HG03439 (cell line): ENCODE measurements around the gene BFSP2.

Source experiments
- ATAC-seq: cut with Tn5 transposase; IDR thresholded peaks from one replicate; pipeline ENCODE4 v1.9.1; 2021; ENCODE audit warnings: mild to moderate bottlenecking, moderate library complexity; ENCODE audit not compliant: unreplicated experiment

The BFSP2 gene

DNA sequence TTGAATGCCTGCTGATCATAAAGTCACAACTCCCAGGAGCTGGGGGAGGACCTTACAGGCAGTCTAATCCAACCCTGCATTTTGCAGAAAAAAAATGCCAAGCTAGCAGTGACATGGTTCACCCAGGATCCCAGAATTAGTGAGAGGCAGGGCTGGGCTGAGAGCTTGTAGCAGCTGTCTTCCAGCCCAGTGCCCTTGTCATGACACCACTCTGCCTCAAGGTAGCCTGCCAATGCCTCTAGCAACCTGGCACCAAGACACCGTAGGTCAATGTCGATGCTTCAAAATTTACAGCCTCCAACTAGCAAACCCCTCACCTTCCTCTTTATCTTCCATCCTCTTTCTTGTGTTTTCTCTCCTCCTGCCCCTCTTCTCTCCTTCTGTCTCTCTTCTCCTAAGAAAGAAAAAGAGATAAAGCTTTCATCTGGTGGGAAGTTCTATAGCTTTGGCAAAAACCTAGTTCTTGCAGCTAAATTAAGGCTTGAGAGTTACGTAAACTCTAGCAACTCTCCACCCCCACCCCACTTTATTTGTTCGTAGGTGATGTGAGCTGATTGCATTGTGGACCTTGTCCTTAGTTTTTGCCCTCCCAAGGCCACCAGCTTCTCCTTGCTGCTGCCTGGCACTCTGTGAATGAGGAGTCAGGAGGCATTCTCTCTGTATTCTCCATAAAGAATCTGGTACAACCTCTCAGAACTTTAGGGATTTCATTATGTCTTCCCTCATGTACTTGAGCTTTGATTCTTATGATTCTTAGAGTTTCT lies 18.3 kb upstream of the BFSP2 start:
- no peak for ATAC-seq

DNA sequence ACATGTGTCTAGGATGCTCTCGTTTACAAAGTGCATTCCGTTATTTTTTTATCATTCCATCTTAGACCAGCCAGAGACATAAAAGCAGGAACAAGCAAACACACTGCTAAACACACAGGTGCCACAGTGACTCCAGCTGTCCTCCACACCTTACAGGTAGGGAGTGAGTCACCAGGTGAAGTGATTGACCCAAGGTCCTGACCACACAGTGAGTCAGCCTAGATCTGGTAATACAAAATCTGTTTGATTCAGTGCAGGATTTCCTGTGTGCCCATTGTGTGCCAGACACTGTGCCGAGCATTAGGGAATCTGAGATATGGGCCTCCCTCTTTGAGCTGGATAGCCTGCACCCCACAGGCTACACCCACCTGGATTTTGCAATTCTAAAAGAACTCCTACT lies 16.7 kb upstream of the BFSP2 start:
- ATAC-seq, result no peak

DNA sequence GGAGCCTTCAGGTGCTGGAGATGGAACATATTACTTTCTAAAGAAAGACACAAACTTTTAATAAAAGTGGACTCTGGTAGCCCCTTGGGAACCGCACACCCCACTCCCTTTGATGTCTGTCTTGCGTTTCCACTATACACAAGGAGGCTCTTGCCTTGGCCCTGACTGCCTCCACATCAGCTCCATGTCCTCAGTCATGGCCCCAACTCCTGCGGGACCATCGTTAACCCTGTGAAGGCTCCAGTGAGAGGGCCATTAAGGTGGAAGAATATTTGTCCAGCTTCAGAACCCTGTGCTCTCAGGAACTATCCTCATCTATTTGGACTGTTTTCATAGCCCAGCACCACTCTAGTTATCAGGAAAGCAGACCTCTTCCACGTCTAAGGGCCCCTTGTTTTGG lies 16.1 kb upstream of the BFSP2 start:
- ATAC-seq, result no peak

DNA sequence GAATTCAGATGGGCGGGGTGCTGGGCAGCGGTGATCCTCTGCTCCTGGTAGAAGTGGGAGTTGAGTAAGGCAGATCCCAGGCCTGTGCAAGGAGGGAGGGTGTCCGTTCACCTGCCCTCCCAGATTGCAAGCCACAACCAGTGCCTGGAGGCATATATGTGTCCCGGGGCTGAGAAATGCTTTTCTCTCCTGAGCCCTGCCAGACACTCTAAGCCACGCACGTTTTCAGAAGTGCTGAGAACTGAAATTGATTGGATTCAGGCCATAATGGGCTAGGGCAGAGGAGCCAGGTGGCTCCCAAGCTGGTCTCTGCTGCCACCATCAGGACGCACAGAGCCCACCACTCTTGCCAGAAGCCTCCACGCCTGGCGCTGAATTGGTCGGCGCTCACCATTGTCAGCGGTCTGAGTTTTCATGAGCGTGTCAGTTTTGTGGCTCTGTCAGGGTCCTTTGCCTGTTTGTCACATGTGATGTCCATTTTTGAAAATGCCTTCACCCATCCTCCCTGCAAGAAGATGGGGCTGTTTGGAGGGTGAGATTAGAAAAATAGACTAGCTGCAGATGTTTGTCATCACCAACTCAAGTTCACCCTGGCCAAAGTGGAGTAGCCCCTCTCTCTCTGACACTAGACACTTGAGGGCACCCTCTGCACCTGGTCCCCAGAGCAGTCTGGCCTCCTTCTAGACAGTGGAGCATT lies 15.4 kb upstream of the BFSP2 start:
- peak; percentile 65 for ATAC-seq

DNA sequence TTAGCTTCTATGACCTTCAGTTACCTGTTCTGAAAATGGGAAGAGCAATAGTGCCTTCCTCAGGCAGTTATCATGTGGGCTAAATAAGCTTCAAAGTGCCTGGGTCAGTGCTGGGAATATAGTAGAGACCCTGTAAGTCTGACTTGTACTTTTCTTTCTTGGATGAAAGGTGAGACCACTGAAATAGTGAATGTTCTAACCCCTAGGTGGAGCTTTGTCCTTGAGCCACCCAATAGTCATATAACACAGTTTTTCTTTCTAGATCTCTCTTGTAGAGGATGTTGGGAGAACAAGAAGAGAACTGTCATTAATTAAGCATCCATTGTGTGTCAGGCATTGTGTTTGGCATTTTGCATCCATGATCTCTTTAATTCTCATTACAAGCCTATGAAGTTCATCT lies 13.0 kb upstream of the BFSP2 start:
- ATAC-seq, result no peak

- ATAC-seq, result no peak
These were observed 12.5 kb upstream of the BFSP2 start for GRCh38 chr3:133387341-133387740.

- no peak for ATAC-seq
These were observed 11.0 kb upstream of the BFSP2 start for GRCh38 chr3:133388696-133389395.

DNA sequence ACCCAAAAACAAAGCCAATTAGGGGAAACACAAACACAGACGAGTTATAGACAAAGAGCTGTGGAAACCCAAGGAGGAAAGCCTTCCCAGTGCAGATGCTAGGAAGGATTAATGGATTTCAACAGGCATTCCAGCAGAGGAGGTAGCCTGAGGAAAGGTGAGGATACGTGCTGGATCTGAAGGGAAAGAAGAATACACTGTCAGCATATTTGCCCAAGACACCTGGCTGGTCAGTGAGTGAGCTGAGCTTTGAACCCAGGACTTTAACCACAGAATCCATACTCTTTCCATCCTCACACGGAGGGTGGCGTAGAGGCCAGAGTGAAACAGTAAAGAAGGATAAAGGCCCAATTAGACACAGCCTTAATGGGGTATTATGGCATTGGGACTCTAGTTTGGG lies 9.1 kb upstream of the BFSP2 start:
- no peak for ATAC-seq

DNA sequence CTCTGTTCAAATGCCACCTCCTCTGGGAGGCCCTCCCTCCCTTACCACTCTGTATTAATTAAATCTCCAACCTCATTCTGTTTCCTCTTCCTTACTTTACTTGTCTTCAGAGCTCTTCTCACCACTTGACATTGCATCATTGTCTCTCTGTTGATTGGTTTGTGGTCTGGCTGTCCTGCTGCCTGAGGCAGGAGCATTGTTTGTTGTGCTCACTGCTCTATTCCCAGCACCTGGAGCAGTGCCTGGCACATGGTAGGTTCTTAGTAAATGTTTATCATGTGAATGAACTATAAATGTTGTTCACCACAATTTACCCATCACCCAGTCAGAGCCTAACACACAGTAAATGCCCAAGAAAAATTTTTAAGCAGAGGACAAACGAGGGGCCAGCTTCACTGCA lies 6.7 kb upstream of the BFSP2 start:
- no peak for ATAC-seq

DNA sequence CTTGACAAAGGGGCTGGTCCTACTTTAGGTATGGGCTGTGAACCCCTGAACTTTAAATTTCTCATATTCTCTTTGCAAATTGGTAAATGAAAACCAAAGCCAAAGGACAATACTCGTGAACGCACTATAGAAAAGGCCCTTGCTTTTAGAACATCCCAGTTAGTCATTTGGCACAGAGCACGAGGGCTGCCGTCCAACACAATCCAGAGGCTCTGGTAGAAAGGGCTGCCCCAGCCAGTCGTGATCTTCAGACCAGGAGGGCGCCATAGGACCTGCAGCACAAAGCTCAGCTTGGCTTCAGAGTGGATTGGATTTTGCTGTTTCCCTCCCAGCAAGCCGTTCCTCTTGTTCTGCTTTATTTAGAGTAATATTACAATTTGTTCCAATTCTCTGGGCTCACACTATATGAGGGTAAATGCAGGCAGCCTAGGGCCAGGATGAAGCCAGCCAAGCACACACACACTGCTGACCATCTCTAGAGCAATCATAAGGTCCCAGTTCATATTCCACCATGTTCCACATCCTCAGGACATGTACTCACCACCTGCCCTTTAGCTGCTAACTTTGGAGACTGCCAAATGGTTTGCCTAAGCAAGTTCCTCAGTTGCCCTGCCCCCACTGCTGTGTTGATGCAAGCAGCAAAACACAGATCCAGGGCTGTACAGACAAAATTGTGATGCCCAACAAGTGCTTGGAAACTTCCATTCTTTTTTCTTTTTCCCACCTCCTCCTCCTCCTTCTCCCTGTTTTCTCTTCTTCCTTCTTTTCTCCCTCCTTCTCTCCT lies 6.0 kb upstream of the BFSP2 start:
- no peak for ATAC-seq

GRCh38 chr3:133394561-133395311 lies 5.1 kb upstream of the BFSP2 start:
- ATAC-seq, result no peak

DNA sequence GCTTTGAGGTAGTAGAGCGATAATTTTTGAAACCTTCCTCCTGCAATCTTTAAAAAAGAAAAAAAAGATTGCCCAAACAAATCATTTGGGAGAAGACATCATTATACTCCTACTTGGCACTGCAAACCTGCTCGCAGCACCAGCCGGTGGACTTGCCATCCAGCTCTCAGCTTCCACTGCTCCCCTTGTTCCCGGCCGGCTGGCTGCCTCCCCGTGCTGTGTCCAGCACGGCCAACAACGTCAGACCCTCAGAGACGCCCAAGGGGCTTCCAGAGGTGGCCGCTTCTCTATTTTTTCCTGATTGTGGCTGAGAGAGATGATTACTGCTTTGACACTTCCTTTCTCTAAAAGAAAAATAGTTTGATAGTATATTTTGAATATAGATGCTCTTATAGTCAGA lies 3.0 kb upstream of the BFSP2 start:
- ATAC-seq, result no peak

DNA sequence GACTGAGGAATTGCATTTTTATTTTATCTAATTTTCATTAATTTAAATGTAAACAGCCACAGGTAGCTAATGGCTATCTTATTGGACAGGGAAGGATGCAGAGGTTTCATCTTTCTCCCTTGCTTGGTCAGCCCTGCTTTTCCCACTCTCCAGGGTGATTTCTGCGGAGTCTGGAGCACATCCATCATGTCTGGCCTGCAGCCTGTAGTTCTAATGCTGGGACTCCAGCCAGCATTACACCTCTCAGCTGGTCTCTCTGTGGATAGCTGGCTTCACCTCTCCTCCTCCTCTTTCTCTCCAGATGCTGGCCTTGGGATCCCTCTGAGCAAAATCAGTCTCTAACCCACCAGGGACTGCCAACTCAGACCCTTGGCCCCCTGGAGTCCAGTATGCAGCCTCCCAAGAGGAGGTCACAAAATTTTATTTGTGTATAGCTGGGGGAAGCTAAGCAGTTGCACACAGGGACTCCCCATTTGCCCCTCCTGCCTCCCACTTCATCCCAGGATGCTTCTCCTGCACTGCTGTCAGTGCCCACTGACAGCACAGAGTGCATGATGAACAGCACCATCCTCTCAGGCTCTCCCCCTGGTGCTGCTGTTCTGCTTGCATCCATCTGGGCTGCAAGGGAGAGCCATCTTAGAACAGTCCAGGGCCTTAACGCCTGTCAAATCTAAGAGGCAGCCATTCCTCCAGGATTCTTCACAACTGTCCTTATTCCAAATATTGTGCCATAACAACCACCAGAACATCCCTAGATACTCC lies 1.7 kb downstream of the BFSP2 start:
- ATAC-seq, result no peak

- no peak for ATAC-seq
These were observed 5.1 kb downstream of the BFSP2 start for GRCh38 chr3:133404920-133405319.

- ATAC-seq, result no peak
These were observed 8.5 kb downstream of the BFSP2 start for GRCh38 chr3:133408366-133408765.

DNA sequence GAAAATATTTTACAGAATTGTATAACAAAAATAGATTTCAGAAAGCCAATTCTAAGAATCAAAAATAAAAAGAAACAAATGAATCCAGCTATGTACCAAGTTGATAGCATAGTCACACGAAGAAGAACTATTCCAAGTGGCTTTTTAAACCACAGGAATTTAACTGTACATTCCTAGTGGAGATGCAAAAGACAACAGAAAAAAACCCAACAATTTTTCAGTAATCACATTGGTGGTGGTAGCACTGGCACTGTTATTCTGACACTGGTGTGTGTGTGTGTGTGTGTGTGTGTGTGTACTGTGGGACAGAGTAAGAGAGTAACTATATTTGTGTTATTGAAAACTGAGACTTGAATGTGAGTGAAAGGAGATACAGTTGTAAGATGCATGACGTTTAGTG lies 9.1 kb downstream of the BFSP2 start:
- ATAC-seq, result no peak

- no peak for ATAC-seq
These were observed 10.5 kb downstream of the BFSP2 start for GRCh38 chr3:133410191-133410892.

DNA sequence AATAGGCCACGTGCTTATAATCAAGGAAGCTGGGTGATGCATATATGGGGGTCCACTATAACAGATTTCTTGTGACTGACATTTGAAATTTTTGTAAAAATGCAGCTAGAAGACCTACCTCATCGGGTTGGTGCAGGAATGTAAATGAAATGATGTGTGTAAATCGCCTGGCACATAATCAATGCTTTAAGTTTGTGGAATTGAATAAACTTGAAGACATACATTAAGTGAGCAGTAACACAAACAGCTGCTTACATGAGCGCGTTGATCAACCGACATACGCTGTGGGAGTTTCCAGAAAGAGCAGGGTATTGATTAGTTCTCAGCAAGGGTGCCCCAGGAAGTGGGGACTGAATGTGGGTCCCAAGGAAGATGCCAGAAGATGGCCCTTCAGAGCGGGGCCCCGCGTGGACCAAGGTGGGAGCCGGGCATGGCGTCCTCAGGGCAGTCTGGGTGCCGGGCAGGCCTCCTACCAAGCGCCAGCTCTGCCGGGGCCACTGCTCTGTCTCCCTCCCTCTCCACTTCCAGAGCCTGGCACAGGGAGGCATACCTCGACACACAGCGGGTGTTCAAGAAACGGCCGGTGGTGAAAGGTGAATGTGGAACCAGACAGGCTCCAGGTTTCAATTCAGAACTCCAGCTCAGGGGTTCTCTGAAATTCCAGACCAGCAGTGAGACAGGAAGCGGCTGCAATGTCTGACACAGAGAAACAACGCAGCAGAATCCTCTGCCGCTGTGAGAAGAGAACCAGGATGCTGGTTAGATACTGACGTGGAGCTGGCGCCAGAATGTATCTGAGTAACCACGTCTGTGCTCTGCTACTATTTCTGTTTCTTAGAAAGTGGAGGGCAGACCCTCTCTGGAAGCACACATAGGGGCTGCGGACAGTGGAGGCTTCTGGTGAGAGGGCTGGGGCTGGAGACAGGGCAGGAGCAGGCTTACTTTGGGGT lies 12.6 kb downstream of the BFSP2 start:
- ATAC-seq, result no peak
